IPS DF 4.7 (cell line): ENCODE data around the gene SPOCK2.

Experiments
- DNase-seq: peaks from one replicate; pipeline ENCODE4 v3.0.0-alpha.2; 2013; ENCODE audit warnings: low spot score; ENCODE audit errors: extremely low read depth

Gene SPOCK2

GRCh38 chr10:72012796-72013195 is 75.6 kb downstream of the SPOCK2 start:
- DNase-seq: no peak

- DNase-seq: no peak
These were observed 76.3 kb downstream of the SPOCK2 start for GRCh38 chr10:72011976-72012512.

- DNase-seq: no peak
These were observed 76.9 kb downstream of the SPOCK2 start for GRCh38 chr10:72011468-72011867.

- DNase-seq: no peak
These were observed 77.3 kb downstream of the SPOCK2 start for GRCh38 chr10:72011016-72011415.

- no peak for DNase-seq
These were observed 77.9 kb downstream of the SPOCK2 start for GRCh38 chr10:72010234-72010973.

- DNase-seq: no peak
These were observed 78.8 kb downstream of the SPOCK2 start for GRCh38 chr10:72009425-72010081.

- DNase-seq: no peak
These were observed 79.3 kb downstream of the SPOCK2 start for GRCh38 chr10:72009051-72009424.
